Gastrocnemius medialis (tissue), 4 donors: Measurements from ENCODE around the gene TENT5C. TPM values are rescaled to one million over a fixed set of nuclear protein-coding genes. Genes with fewer than 3 reads are reported as not detected.

Experiments used
- ATAC-seq, 2 donors: fragments of 150-250 bp; one replicate each; pipeline ENCODE4 v1.9.1; 2016
- DNase-seq, 2 donors: peaks; one replicate each; pipeline ENCODE4 v3.0.0-alpha.2; 2019
- H3K27ac ChIP-seq, 4 donors: fragments of 200-600 bp; sonication (generic); 1 replicate in 1 of 4; 2 replicates in 3 of 4; pipeline ENCODE4 v1.5.1; 2016 to 2018; ENCODE audit warnings: mild to moderate bottlenecking in 2 of 4, moderate library complexity in 1 of 4
- H3K27me3 ChIP-seq, 3 donors: fragments of 200-600 bp; sonication (generic) in 2 of 3; 1 replicate in 1 of 3; 2 replicates in 2 of 3; pipeline versions ENCODE4 v1.5.1 to v1.6.0; 2016 to 2019; ENCODE audit warnings: mild to moderate bottlenecking in 1 of 3, moderate library complexity in 1 of 3
- H3K36me3 ChIP-seq, 2 donors: fragments of 200-600 bp; sonication (generic) in 1 of 2; one replicate each; pipeline ENCODE4 v1.5.1; 2017 to 2018
- H3K4me1 ChIP-seq, 2 donors: fragments of 200-600 bp; sonication (generic) in 1 of 2; one replicate each; pipeline ENCODE4 v1.5.1; 2016 to 2017; ENCODE audit warnings: mild to moderate bottlenecking in 2 of 2
- H3K4me3 ChIP-seq, 4 donors: fragments of 200-600 bp; sonication (generic) in 3 of 4; 1 replicate in 1 of 4; 2 replicates in 3 of 4; pipeline ENCODE4 v1.5.1; 2016 to 2019; ENCODE audit warnings: mild to moderate bottlenecking in 2 of 4
- H3K9me3 ChIP-seq, 3 donors: fragments of 200-600 bp; sonication (generic) in 2 of 3; 1 replicate in 1 of 3; 2 replicates in 2 of 3; pipeline ENCODE4 v1.5.1; 2016 to 2019
- CTCF ChIP-seq, 5 experiments: fragments of 450-650 bp in 3 of 5; fragments of 200-600 bp in 2 of 5; sonication (generic) in 2 of 5; IDR thresholded peaks in 4 of 5; conservative IDR thresholded peaks in 1 of 5; 1 replicate in 4 of 5; 2 replicates in 1 of 5; pipeline ENCODE4 v1.5.1; 2016 to 2019; ENCODE audit warnings: antibody characterized with exemption in 5 of 5, mild to moderate bottlenecking in 3 of 5, moderate library complexity in 3 of 5
- POLR2A ChIP-seq, 2 donors: fragments of 450-650 bp; IDR thresholded peaks; one replicate each; pipeline ENCODE4 v1.6.1; 2017; ENCODE audit warnings: antibody characterized with exemption in 2 of 2, mild to moderate bottlenecking in 2 of 2, moderate library complexity in 2 of 2
- in situ Hi-C, 4 donors: fragments of 200-750 bp; cut with MboI; loops; one replicate each; pipeline versions ENCODE4 v1.15.0 to v1.8.0; 2017; ENCODE audit warnings: low sequenced_read_pairs in 4 of 4
- intact Hi-C: fragments of 100-400 bp; cut with DNase I; formaldehyde crosslinking; loops from one replicate; pipeline ENCODE4 v1.15.1; 2023; ENCODE audit warnings: low total_unique reads
- total RNA-seq, 4 donors: library from RNA; depleted of rRNA; stranded (reverse); fragments of >200 nt; gene quantifications; one replicate each; pipeline versions ENCODE4 v1.1.0 to v1.2.3, GENCODE V29; 2016

Gene TENT5C
- total RNA-seq, 4 donors from 2014 or later = 2.3 to 21.8 (median 6.4) TPM

DNA sequence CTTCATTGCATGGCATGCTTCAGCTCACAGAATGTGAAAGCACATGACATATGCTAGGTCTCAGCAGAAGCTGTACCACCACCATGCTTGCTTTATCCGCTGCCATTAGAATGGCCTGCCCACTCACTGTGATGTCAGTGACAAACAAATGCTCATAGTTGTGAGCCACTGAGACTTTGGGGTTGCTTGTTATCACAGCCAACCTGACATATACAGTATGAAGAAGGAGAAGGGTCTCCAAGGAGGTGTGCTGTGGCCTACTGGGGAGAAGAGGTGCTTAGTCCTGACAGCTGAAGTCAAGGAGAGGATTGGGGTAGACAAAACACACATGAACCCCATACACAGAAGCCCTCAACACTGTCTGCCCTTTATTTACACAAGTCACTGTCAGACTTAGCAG is 19.5 kb upstream of the TENT5C start:
- intact Hi-C loops (no loop called here), in situ Hi-C loops (no loop called here)
- Histone ChIP-seq H3K9me3 (no peaks in the 10 kb centered on the region), H3K27me3 (no peaks in the 10 kb centered on the region), H3K36me3 (no peaks in the 10 kb centered on the region), H3K4me3 (no peak overlapping the region), H3K4me1 (peaks cover 7 to 13% of the 10 kb centered on the region in 2 donors), H3K27ac (no peak overlapping the region)
- DNase-seq (no peak), ATAC-seq (no peak)
- TF ChIP-seq CTCF (IDR thresholded peaks at IDR 0.05 in 4 of 5, conservative IDR thresholded peaks at IDR 0.05 in 1 of 5) (no peak), POLR2A (IDR thresholded peaks at IDR 0.05) (no peak)

DNA sequence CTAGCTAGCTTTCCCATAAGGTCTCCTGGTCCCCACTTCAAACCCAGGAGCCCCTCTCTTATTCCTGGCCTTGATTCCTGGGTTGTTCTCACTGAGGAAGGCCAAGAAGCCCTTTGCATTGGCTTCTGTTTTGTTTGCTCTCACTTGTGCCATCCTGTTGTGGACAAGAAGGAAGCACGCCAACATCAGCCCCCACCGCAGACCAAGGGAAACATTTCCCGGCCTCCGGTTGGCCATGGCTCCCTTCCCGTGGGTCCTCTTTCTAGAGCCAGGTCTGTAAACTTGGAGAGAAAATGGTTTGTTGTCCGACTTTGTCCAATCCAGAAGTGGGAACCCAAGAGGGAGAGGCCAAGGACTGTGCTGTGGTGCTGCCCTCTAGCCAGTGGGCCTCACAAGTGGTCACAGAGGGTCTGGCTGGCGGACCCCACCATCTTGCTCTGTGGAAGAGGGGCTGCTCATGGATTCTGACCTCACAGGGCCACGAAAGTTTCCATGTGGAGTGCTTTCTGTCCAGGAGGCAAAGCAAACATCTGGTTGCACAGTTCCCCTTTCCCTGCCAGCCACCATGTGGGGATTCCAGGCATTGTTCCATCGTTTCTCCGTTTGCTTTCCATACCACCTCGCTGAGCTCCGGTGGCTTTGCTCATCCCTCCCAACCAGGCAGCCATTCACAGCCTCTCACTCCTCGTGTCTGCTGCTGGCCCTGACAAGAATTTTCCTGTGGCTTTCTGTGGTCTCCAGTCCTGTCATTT is 18.9 kb upstream of the TENT5C start:
- Histone ChIP-seq H3K9me3 (no peaks in the 10 kb centered on the region), H3K4me3 (no peak overlapping the region), H3K36me3 (no peaks in the 10 kb centered on the region), H3K4me1 (peaks cover 13 to 18% of the 10 kb centered on the region in 2 donors), H3K27me3 (no peaks in the 10 kb centered on the region), H3K27ac (no peak overlapping the region)
- in situ Hi-C loops (no loop called here), intact Hi-C loops (no loop called here)
- ATAC-seq (no peak), DNase-seq (no peak)
- TF ChIP-seq POLR2A (IDR thresholded peaks at IDR 0.05) = no peak
- TF ChIP-seq CTCF (IDR thresholded peaks at IDR 0.05 in 4 of 5, conservative IDR thresholded peaks at IDR 0.05 in 1 of 5) = no peak

DNA sequence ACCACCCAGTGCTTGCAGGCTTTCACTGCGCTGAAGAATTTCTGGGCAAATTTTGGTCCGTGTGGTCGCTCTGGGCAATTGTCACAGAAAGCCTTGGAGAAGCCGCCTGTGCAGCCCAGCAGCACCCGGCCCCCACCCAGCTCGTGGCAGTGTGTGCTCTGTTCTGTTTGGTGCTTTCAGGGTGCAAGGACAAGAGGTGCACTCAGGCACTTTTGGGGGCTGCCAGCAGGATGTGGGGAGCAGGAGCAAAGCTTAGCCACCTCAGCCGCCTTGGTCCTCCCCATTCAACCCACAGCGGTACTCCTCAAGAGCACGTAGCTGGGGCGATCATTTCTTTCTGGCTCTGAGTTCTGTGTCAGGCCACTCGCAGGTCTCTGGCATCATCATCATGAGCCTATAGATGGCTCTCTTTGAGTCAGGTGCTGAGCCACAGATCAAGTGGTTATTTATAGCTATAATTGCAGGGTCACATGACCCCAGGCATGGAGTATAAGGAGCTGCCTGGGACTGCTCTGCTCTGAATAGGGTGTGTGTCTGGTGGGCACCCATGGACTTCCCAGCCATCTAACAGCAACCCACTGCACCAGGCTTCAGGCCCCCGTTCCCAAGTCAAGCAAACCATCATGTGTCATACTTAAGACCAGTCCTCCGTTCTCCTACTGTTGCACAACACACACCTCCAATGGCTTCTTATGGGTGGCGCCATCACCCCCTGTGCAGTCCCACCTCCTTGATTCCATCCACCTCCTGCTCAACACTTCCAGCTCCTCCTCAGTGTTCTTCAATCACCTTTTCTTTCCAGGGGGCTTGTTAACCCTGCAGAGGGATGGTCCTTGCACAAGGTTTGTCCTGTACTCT is 18.1 kb upstream of the TENT5C start:
- no peak overlapping the region for H3K4me3 ChIP-seq
- H3K9me3 ChIP-seq = no peaks in the 10 kb centered on the region
- no peaks in the 10 kb centered on the region for H3K27me3 ChIP-seq
- DNase-seq (no peak), ATAC-seq (no peak)
- no peaks in the 10 kb centered on the region for H3K36me3 ChIP-seq
- TF ChIP-seq CTCF (IDR thresholded peaks at IDR 0.05 in 4 of 5, conservative IDR thresholded peaks at IDR 0.05 in 1 of 5) (no peak), POLR2A (IDR thresholded peaks at IDR 0.05) (no peak)
- H3K27ac ChIP-seq = no peak overlapping the region
- in situ Hi-C loops (no loop called here), intact Hi-C loops (no loop called here)
- H3K4me1 ChIP-seq = peaks cover 14 to 16% of the 10 kb centered on the region in 2 donors

DNA sequence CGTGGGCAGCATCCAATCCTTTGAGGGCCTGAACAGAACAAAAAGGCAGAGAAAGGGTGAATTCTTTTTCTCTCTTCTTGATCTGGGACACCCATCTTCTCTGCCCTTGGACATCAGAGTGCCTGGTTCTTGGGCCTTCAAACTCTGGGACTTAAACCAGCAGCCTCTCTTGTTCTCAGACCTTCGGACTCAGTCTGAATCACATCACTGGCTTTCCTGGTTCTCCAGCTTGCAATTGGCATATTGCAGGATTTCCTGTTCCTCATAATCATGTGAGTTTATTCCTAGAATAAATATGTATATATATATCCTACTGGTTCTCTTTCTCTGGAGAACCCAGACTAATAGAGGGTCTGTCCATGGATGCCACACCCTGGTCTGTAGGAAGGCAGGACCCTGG is 16.3 kb upstream of the TENT5C start:
- in situ Hi-C loops (no loop called here), intact Hi-C loops (no loop called here)
- TF ChIP-seq POLR2A (IDR thresholded peaks at IDR 0.05) (no peak), CTCF (IDR thresholded peaks at IDR 0.05 in 4 of 5, conservative IDR thresholded peaks at IDR 0.05 in 1 of 5) (no peak)
- no peak for ATAC-seq
- Histone ChIP-seq H3K4me3 (no peak overlapping the region), H3K27me3 (no peaks in the 10 kb centered on the region), H3K27ac (no peak overlapping the region), H3K9me3 (no peaks in the 10 kb centered on the region), H3K4me1 (peaks cover 20 to 21% of the 10 kb centered on the region in 2 donors), H3K36me3 (no peaks in the 10 kb centered on the region)
- DNase-seq = no peak
